ENCODE measurements around the gene RHBDL1.

Gene RHBDL1

DNA sequence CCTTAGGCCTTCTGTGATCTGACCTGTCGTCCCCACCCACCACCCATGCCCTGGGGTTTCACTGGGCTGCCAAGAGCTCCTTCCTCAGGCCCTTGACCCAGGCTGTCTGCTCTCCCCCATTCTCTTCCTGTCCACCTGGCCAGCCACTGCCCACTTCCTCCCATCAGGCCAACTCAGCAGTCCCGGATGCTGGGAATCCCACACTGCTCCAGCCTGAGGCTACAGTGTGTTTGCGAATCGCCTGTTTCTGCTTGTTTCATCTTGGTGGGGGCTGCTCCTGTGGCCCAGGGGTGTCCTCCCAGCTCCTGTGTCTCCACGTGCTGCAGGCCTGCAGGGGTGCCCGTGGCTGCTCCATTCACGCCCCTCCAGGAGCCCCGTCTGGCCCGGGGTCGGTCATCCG lies 38.6 kb downstream of the RHBDL1 start:
- H3K4me2 ChIP-seq (ENCODE audit: low read depth, low read length, poor library complexity, severe bottlenecking) = no peak overlapping the region
- TF ChIP-seq, protein P1, sequence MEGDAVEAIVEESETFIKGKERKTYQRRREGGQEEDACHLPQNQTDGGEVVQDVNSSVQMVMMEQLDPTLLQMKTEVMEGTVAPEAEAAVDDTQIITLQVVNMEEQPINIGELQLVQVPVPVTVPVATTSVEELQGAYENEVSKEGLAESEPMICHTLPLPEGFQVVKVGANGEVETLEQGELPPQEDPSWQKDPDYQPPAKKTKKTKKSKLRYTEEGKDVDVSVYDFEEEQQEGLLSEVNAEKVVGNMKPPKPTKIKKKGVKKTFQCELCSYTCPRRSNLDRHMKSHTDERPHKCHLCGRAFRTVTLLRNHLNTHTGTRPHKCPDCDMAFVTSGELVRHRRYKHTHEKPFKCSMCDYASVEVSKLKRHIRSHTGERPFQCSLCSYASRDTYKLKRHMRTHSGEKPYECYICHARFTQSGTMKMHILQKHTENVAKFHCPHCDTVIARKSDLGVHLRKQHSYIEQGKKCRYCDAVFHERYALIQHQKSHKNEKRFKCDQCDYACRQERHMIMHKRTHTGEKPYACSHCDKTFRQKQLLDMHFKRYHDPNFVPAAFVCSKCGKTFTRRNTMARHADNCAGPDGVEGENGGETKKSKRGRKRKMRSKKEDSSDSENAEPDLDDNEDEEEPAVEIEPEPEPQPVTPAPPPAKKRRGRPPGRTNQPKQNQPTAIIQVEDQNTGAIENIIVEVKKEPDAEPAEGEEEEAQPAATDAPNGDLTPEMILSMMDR (conservative IDR thresholded peaks at IDR 0.05; ENCODE audit: low read length) = no peak
- TF ChIP-seq EZH2phosphoT487 (IDR thresholded peaks at IDR 0.05; ENCODE audit: borderline replicate concordance) = no peak
- H2AFZ ChIP-seq (ENCODE audit: low read length) = no peak overlapping the region
- H3K9ac ChIP-seq (ENCODE audit: low read depth, low read length, poor library complexity, severe bottlenecking) = no peak overlapping the region
- H3K79me2 ChIP-seq (ENCODE audit: insufficient read depth, low read length) = no peaks in the 10 kb centered on the region
- no peak overlapping the region for H3K4me3 ChIP-seq (ENCODE audit: low read length, poor library complexity, severe bottlenecking)
- H3F3A ChIP-seq (ENCODE audit: low read depth) = no peaks in the 10 kb centered on the region
- no peaks in the 10 kb centered on the region for H4K20me1 ChIP-seq (ENCODE audit: insufficient read depth, low read length, poor library complexity, severe bottlenecking)
- no peaks in the 10 kb centered on the region for H3K36me3 ChIP-seq (ENCODE audit: insufficient read depth, low read length)
- H3K9me3 ChIP-seq (ENCODE audit: insufficient read depth, low read depth, low read length) = no peaks in the 10 kb centered on the region
- H3K27me3 ChIP-seq (ENCODE audit: insufficient read depth, low read length, poor library complexity, severe bottlenecking) = no peaks in the 10 kb centered on the region
- peaks cover 2% of the 10 kb centered on the region for H3K4me1 ChIP-seq (ENCODE audit: insufficient read depth, low read length, poor library complexity, severe bottlenecking)
- no peaks in the 10 kb centered on the region for H3K9me2 ChIP-seq (replicated peaks; ENCODE audit: low read depth, low read length)

DNA sequence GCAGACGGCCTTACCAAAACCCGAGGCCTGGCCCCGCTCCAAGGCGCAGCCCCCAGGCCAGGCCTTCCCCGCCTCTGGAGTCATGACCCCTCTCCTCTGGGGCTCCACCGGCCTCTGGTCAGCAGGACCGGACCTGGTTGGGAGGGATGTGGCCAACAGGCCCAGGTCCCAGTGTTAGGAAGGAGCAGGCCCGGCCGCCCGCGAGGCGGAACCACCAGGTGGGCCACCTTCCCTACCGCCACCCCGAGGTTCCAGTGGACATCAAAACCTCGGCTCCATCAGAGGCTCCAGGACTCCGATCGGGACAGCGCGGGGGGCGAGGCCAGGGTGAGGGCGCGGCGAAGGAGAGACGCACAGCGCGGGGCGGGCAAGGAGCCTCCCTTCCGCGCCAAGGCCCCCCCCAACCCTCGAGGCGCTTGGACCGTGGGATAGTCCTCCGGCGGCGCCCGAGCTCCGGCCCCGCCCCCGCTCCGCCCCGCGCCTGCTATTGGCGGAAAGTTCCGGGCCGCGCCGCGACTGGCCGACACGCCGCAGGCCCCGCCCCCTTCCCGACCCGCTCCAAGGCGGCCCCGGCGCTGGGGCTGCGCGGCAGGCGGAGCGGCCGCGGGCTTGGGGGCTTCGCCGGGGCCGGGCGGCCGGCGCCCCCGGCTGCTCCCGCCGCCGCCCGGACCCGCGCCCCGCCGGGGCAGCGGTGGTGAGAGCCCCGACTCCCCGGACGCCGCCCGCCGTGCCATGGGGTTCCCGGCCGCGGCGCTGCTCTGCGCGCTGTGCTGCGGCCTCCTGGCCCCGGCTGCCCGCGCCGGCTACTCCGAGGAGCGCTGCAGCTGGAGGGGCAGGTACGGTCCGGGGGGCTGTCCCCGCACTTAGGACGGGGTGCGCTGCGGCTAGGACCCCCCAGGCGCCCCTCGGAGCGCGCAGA lies 39.3 kb downstream of the RHBDL1 start, which contains the start of gene METRN:
TSS of gene METRN (plus strand) at position 561 of the 919 bp plus-strand sequence. CDS start at position 733, 172 bp downstream.
- Histone ChIP-seq H3K27me3 (ENCODE audit: insufficient read depth, low read length, poor library complexity, severe bottlenecking) (no peaks in the 10 kb centered on the region), H4K20me1 (ENCODE audit: insufficient read depth, low read length, poor library complexity, severe bottlenecking) (no peaks in the 10 kb centered on the region), H2AFZ (ENCODE audit: low read length) (no peak within 1 kb of the TSS), H3K36me3 (ENCODE audit: insufficient read depth, low read length) (no peaks in the 10 kb centered on the region), H3K4me2 (ENCODE audit: low read depth, low read length, poor library complexity, severe bottlenecking) (peak within 1 kb of the TSS; percentile 44), H3K4me1 (ENCODE audit: insufficient read depth, low read length, poor library complexity, severe bottlenecking) (peaks cover 7% of the 10 kb centered on the region), H3F3A (ENCODE audit: low read depth) (no peaks in the 10 kb centered on the region), H3K4me3 (ENCODE audit: low read length, poor library complexity, severe bottlenecking) (peak within 1 kb of the TSS; percentile 60), H3K79me2 (ENCODE audit: insufficient read depth, low read length) (no peaks in the 10 kb centered on the region), H3K9me3 (ENCODE audit: insufficient read depth, low read depth, low read length) (no peaks in the 10 kb centered on the region), H3K9me2 (replicated peaks; ENCODE audit: low read depth, low read length) (no peaks in the 10 kb centered on the region), H3K9ac (ENCODE audit: low read depth, low read length, poor library complexity, severe bottlenecking) (no peak within 1 kb of the TSS)
- no peak for TF ChIP-seq EZH2phosphoT487 (IDR thresholded peaks at IDR 0.05; ENCODE audit: borderline replicate concordance)
- TF ChIP-seq, protein P1 (conservative IDR thresholded peaks at IDR 0.05; ENCODE audit: low read length) = no peak

DNA sequence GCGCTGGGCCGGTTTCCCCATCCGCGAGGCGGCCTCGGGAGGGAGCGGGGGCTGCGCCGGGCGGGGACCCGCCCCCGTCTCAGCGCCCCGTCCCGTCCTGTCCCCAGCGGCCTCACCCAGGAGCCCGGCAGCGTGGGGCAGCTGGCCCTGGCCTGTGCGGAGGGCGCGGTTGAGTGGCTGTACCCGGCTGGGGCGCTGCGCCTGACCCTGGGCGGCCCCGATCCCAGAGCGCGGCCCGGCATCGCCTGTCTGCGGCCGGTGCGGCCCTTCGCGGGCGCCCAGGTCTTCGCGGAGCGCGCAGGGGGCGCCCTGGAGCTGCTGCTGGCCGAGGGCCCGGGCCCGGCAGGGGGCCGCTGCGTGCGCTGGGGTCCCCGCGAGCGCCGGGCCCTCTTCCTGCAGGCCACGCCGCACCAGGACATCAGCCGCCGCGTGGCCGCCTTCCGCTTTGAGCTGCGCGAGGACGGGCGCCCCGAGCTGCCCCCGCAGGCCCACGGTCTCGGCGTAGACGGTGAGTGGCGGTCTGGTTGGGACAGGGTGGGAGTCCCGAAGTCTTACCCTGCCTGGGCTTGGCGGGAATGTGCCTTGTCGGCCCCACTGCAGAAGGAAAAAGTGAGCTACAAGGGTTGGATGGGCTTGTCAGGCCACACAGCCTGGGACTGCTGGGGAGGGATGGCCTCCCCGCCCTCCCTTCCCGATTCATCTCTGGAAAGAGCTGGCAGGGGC lies 40.2 kb downstream of the RHBDL1 start:
- no peaks in the 10 kb centered on the region for H3K9me3 ChIP-seq (ENCODE audit: insufficient read depth, low read depth, low read length)
- H3K79me2 ChIP-seq (ENCODE audit: insufficient read depth, low read length) = no peaks in the 10 kb centered on the region
- no peak overlapping the region for H3K9ac ChIP-seq (ENCODE audit: low read depth, low read length, poor library complexity, severe bottlenecking)
- H2AFZ ChIP-seq (ENCODE audit: low read length) = no peak overlapping the region
- H3K4me1 ChIP-seq (ENCODE audit: insufficient read depth, low read length, poor library complexity, severe bottlenecking) = peaks cover 7% of the 10 kb centered on the region
- no peaks in the 10 kb centered on the region for H4K20me1 ChIP-seq (ENCODE audit: insufficient read depth, low read length, poor library complexity, severe bottlenecking)
- TF ChIP-seq EZH2phosphoT487 (IDR thresholded peaks at IDR 0.05; ENCODE audit: borderline replicate concordance) = no peak
- TF ChIP-seq, protein P1 (conservative IDR thresholded peaks at IDR 0.05; ENCODE audit: low read length) = no peak
- no peaks in the 10 kb centered on the region for H3K36me3 ChIP-seq (ENCODE audit: insufficient read depth, low read length)
- H3F3A ChIP-seq (ENCODE audit: low read depth) = no peaks in the 10 kb centered on the region
- H3K9me2 ChIP-seq (replicated peaks; ENCODE audit: low read depth, low read length) = no peaks in the 10 kb centered on the region
- H3K27me3 ChIP-seq (ENCODE audit: insufficient read depth, low read length, poor library complexity, severe bottlenecking) = no peaks in the 10 kb centered on the region
- H3K4me2 ChIP-seq (ENCODE audit: low read depth, low read length, poor library complexity, severe bottlenecking) = peak overlapping the region; percentile 44
- peak overlapping the region; percentile 60 for H3K4me3 ChIP-seq (ENCODE audit: low read length, poor library complexity, severe bottlenecking)
